ENCODE measurements around the gene NANP.
"Not testable (repeated sequence)": the region's sequence is repeated elsewhere in the genome, so short reads cannot be mapped to it uniquely, and the experiment has no call there.

Gene NANP

GRCh38 chr20:25606094-25606695 is 17.6 kb downstream of the NANP start:
- DNase-seq (ENCODE audit: low read depth in 2 of 2) = no peak

- DNase-seq (ENCODE audit: low read depth in 2 of 2) = no peak
Measured at GRCh38 chr20:25605148-25605547, 18.7 kb downstream of the NANP start.

- DNase-seq (ENCODE audit: low read depth in 2 of 2) = no peak
Measured at GRCh38 chr20:25604611-25605010, 19.2 kb downstream of the NANP start.

GRCh38 chr20:25602914-25603309 is 20.9 kb downstream of the NANP start:
- DNase-seq (ENCODE audit: low read depth in 2 of 2) = not testable (repeated sequence)

GRCh38 chr20:25602191-25602913 is 21.5 kb downstream of the NANP start:
- not testable (repeated sequence) for DNase-seq (ENCODE audit: low read depth in 2 of 2)

- DNase-seq (ENCODE audit: low read depth in 2 of 2) = no peak
Measured at GRCh38 chr20:25601659-25602058, 22.2 kb downstream of the NANP start.

GRCh38 chr20:25600632-25601031 is 23.2 kb downstream of the NANP start:
- no peak for DNase-seq (ENCODE audit: low read depth in 2 of 2)

GRCh38 chr20:25592135-25592852 is 31.5 kb downstream of the NANP start:
- no peak for DNase-seq (ENCODE audit: low read depth in 2 of 2)

- not testable (repeated sequence) for DNase-seq (ENCODE audit: low read depth in 2 of 2)
Measured at GRCh38 chr20:25590778-25591177, 33.0 kb downstream of the NANP start.

GRCh38 chr20:25588491-25588890 is 35.3 kb downstream of the NANP start:
- DNase-seq (ENCODE audit: low read depth in 2 of 2) = no peak

GRCh38 chr20:25587536-25587935 is 36.3 kb downstream of the NANP start:
- no peak for DNase-seq (ENCODE audit: low read depth in 2 of 2)

- DNase-seq (ENCODE audit: low read depth in 2 of 2) = no peak
Measured at GRCh38 chr20:25586877-25587276, 36.9 kb downstream of the NANP start.

- peak in 1 of 2 experiments; percentile 37 for DNase-seq (ENCODE audit: low read depth in 2 of 2)
Measured at GRCh38 chr20:25584905-25585704, 38.7 kb downstream of the NANP start, which contains the start of gene NINL. Gene NINL (minus strand): TSS chr20:25585531. CDS start chr20:25526587, 58,944 bp downstream.

GRCh38 chr20:25583607-25584006 is 40.2 kb downstream of the NANP start:
- not testable (repeated sequence) for DNase-seq (ENCODE audit: low read depth in 2 of 2)

- no peak for DNase-seq (ENCODE audit: low read depth in 2 of 2)
Measured at GRCh38 chr20:25580711-25581110, 43.1 kb downstream of the NANP start.

GRCh38 chr20:25579081-25579770 is 44.6 kb downstream of the NANP start:
- DNase-seq (ENCODE audit: low read depth in 2 of 2) = no peak

GRCh38 chr20:25576783-25577530 is 46.9 kb downstream of the NANP start:
- DNase-seq (ENCODE audit: low read depth in 2 of 2) = no peak

GRCh38 chr20:25574411-25574810 is 49.4 kb downstream of the NANP start:
- DNase-seq (ENCODE audit: low read depth in 2 of 2) = no peak

- no peak for DNase-seq (ENCODE audit: low read depth in 2 of 2)
Measured at GRCh38 chr20:25573288-25574251, 50.2 kb downstream of the NANP start.

Measured in stimulated activated CD4-positive, alpha-beta T cell treated with anti-CD3 and anti-CD28 coated beads, Interleukin-12 subunit alpha, Interleukin-12 subunit beta, amount 100 ng/mL, for 24 hours (primary cell).